AG09309 (cell line): ENCODE measurements around the gene RBX1.

Source experiments
- DNase-seq: peaks from one replicate; pipeline ENCODE4 v3.0.0-alpha.2; 2010; ENCODE audit warnings: low read depth
- H3K4me3 ChIP-seq: 2 replicates; pipeline ENCODE4 v1.5.1; 2011; ENCODE audit warnings: mild to moderate bottlenecking, low read depth, low read length, moderate library complexity; ENCODE audit not compliant: control insufficient read depth
- CTCF ChIP-seq: IDR thresholded peaks from 2 replicates; pipeline ENCODE4 v1.5.1; 2011; ENCODE audit warnings: mild to moderate bottlenecking, low read depth, low read length, inconsistent platforms; ENCODE audit not compliant: insufficient read depth, control insufficient read depth; ENCODE audit errors: missing control alignments

RBX1 gene

GRCh38 chr22:40954113-40954512, 2.9 kb downstream of the RBX1 start:
- no peak for TF ChIP-seq CTCF
- H3K4me3 ChIP-seq = no peak overlapping the region
- DNase-seq = no peak

- no peak overlapping the region for H3K4me3 ChIP-seq
- no peak for TF ChIP-seq CTCF
- peak; percentile 46 for DNase-seq
Observed at GRCh38 chr22:40955571-40955970, 4.4 kb downstream of the RBX1 start.

- no peak for DNase-seq
- no peak for TF ChIP-seq CTCF
- H3K4me3 ChIP-seq = no peak overlapping the region
Observed at GRCh38 chr22:40957601-40958000, 6.4 kb downstream of the RBX1 start.

- no peak overlapping the region for H3K4me3 ChIP-seq
- TF ChIP-seq CTCF = no peak
- DNase-seq = no peak
Observed at GRCh38 chr22:40958299-40958698, 7.1 kb downstream of the RBX1 start.

GRCh38 chr22:40960145-40960544, 9.0 kb downstream of the RBX1 start:
- no peak overlapping the region for H3K4me3 ChIP-seq
- no peak for DNase-seq
- TF ChIP-seq CTCF = no peak

- no peak overlapping the region for H3K4me3 ChIP-seq
- DNase-seq = no peak
Observed at GRCh38 chr22:40965936-40966725, 15.0 kb downstream of the RBX1 start.

More at GRCh38 chr22:40965936-40966725, 15.0 kb downstream of the RBX1 start:
- TF ChIP-seq CTCF = no peak
